ENCODE results near the gene KIF9.

DNA sequence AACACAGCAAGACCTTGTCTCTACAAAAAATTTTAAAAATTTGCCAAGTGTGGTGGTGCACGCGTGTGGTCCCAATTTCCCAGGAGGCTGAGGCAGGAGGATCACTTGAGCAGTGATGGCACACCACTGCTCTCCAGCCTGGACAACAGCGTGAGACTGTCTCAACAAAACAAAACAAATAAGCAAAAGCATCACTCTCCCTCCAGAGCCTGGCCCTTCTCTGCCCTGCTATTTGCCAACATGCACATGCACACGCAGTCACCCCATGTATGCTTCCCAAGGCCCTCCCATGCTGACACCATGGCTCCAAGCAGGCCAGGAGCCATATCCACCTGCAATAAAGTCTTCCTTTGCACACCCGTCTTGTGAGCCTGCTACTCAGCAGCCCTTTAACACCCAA is 2.1 kb downstream of the KIF9 start:
- TF ChIP-seq, protein P1, sequence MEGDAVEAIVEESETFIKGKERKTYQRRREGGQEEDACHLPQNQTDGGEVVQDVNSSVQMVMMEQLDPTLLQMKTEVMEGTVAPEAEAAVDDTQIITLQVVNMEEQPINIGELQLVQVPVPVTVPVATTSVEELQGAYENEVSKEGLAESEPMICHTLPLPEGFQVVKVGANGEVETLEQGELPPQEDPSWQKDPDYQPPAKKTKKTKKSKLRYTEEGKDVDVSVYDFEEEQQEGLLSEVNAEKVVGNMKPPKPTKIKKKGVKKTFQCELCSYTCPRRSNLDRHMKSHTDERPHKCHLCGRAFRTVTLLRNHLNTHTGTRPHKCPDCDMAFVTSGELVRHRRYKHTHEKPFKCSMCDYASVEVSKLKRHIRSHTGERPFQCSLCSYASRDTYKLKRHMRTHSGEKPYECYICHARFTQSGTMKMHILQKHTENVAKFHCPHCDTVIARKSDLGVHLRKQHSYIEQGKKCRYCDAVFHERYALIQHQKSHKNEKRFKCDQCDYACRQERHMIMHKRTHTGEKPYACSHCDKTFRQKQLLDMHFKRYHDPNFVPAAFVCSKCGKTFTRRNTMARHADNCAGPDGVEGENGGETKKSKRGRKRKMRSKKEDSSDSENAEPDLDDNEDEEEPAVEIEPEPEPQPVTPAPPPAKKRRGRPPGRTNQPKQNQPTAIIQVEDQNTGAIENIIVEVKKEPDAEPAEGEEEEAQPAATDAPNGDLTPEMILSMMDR (IDR thresholded peaks at IDR 0.05): no peak
- no peak for TF ChIP-seq POLR2A (IDR thresholded peaks at IDR 0.05)
